ENCODE results near the gene CD59. TPM values are rescaled to one million over a fixed set of nuclear protein-coding genes. Genes with fewer than 3 reads are reported as not detected.
"Not testable (repeated sequence)": the region's sequence is repeated elsewhere in the genome, so short reads cannot be mapped to it uniquely, and the experiment has no call there.

Gene CD59
- total RNA-seq, 2 donors from 2014 or later: 414 to 561 TPM

DNA sequence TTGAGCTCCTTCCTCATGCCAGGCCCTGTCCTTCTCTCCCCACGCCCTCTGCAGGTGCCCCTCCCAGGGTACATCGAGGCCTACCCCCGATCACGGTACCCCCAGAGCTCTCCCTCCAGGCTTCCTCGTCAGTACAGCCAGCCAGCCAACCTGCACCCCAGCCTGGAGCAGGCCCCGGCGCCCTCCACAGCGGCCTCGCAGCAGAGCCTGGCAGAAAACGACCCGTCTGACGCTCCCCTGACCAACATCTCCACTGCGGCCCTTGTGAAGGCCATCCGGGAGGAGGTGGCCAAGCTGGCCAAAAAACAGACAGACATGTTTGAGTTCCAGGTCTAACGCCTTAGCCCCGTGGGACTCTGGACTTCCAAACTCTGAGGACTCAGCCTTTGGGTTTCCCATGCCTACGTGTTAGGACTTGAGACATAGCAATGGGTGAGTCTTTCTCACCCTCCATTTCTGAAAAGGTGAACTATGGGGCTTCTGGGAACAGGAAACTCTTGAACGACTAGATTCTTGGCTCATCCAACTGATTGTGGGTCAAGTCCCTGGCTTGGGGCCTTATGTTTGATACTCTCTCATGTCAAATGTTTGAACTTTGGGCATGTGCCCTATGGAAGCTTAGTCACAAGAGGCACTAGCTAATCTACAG lies 68.3 kb downstream of the CD59 start:
- Histone ChIP-seq H3K4me1 (no peaks in the 10 kb centered on the region), H3K27me3 (no peaks in the 10 kb centered on the region), H3K27ac (no peak overlapping the region), H3K4me3 (no peak overlapping the region), H3K36me3 (no peaks in the 10 kb centered on the region), H3K9me3 (no peaks in the 10 kb centered on the region)
- TF ChIP-seq, protein P1, sequence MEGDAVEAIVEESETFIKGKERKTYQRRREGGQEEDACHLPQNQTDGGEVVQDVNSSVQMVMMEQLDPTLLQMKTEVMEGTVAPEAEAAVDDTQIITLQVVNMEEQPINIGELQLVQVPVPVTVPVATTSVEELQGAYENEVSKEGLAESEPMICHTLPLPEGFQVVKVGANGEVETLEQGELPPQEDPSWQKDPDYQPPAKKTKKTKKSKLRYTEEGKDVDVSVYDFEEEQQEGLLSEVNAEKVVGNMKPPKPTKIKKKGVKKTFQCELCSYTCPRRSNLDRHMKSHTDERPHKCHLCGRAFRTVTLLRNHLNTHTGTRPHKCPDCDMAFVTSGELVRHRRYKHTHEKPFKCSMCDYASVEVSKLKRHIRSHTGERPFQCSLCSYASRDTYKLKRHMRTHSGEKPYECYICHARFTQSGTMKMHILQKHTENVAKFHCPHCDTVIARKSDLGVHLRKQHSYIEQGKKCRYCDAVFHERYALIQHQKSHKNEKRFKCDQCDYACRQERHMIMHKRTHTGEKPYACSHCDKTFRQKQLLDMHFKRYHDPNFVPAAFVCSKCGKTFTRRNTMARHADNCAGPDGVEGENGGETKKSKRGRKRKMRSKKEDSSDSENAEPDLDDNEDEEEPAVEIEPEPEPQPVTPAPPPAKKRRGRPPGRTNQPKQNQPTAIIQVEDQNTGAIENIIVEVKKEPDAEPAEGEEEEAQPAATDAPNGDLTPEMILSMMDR (IDR thresholded peaks at IDR 0.05): no peak
- peak; percentile 13 for DNase-seq (ENCODE audit: low spot score)

DNA sequence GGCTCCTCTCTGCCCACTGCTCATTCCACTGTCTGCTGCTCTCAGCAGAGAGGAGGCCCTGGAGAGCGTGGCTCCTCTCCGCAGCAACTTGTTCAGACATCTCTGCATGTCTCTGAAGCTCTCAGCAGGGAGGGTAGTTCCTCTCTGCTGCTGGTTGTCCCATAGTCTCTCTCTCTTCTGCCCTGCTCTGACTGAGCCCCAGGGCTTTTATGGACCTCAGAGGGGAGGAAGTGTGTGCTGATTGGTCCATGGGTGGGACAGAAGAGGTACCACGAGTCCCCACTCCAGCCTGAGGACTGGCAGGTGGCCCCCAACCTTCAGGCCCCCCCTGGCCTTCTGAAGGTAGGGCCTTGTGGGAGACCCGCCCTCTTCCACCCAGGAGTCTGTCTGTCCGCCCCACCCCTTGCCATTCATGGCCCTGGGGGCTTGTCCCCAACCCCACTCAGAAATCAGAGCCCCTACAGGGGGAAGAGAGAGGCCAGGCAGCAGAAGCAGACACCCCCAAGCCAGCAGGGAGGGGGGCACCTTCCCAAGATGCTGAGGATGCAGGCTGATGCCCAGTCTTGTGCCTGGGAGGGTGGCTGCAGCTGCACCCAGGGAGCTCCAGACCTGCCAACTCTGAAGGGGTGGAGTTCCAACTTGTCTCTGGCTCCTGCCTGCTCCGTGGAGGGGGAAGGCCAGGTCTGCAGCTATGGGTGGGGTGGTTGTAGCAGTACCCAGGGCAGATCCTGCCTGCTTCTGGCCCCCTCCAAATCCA lies 70.7 kb downstream of the CD59 start:
- no peaks in the 10 kb centered on the region for H3K27me3 ChIP-seq
- no peak overlapping the region for H3K4me3 ChIP-seq
- TF ChIP-seq, protein P1 (IDR thresholded peaks at IDR 0.05): no peak
- no peak overlapping the region for H3K27ac ChIP-seq
- H3K4me1 ChIP-seq: no peaks in the 10 kb centered on the region
- H3K9me3 ChIP-seq: no peaks in the 10 kb centered on the region
- DNase-seq (ENCODE audit: low spot score): peak; percentile 23
- H3K36me3 ChIP-seq: no peaks in the 10 kb centered on the region

DNA sequence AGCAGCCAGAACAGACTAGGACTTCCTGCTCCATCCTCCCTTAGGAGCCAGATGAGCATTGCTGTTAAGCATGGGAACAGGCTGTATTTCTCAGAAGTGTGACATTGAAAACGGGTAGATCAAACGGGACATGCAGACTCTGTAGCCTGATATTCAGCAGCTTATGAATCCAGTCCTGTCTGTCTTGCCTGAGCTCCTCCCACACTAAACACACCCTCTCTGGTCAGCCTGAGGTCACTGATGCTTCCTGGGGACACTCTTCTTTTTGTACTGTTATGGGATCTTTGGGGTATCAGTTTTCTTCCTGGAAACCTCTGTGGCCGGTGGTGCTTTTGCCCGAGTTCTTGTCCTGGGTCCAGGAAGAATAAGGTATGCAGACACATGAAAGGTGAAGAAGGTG lies 71.4 kb downstream of the CD59 start:
- DNase-seq (ENCODE audit: low spot score): no peak
- TF ChIP-seq, protein P1 (IDR thresholded peaks at IDR 0.05): no peak
- no peaks in the 10 kb centered on the region for H3K36me3 ChIP-seq
- no peaks in the 10 kb centered on the region for H3K27me3 ChIP-seq
- no peaks in the 10 kb centered on the region for H3K4me1 ChIP-seq
- no peaks in the 10 kb centered on the region for H3K9me3 ChIP-seq
- H3K4me3 ChIP-seq: no peak overlapping the region
- H3K27ac ChIP-seq: no peak overlapping the region

DNA sequence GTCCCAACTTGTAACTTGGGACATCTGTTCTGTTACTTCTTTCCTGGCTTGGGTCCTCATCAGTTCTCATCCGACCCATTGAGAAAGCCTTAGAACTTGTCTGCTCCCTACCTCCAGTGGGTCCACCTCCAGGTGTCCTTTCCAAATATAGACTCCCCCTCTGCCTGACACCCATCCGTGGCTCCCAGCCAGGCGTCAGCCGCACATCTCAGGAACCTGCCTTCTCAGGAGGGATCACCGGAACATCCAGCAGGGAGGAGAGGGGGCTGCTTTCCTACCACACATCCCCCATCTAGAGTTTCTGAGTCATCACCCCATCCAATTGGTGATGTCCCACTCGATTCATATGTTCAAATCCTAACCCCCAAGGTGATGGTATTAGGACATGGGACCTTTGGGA lies 72.1 kb downstream of the CD59 start:
- no peaks in the 10 kb centered on the region for H3K36me3 ChIP-seq
- no peak overlapping the region for H3K4me3 ChIP-seq
- DNase-seq (ENCODE audit: low spot score): peak; percentile 11
- no peaks in the 10 kb centered on the region for H3K9me3 ChIP-seq
- H3K27me3 ChIP-seq: no peaks in the 10 kb centered on the region
- TF ChIP-seq, protein P1 (IDR thresholded peaks at IDR 0.05): no peak
- no peaks in the 10 kb centered on the region for H3K4me1 ChIP-seq
- no peak overlapping the region for H3K27ac ChIP-seq

DNA sequence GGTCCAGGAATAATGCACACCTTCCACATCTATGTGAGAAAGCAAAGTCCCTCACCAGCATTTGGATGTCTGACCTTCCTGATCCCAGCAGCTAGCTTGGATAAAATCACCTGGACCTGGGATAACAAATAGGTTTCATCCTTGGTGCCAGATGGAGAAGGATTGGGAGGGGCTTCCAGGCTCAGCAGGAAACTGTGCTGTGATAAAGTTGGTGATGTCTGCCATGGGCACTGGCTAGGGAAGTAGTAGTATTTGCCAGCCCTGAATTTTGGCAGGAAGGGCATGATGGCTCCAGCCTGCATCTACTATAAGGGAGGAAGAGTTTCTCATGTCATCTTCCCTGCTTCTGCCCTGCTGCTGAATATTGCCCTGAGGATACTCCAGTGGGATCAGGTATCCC lies 73.1 kb downstream of the CD59 start:
- Histone ChIP-seq H3K9me3 (no peaks in the 10 kb centered on the region), H3K4me3 (no peak overlapping the region), H3K27me3 (no peaks in the 10 kb centered on the region), H3K36me3 (no peaks in the 10 kb centered on the region), H3K27ac (no peak overlapping the region), H3K4me1 (no peaks in the 10 kb centered on the region)
- TF ChIP-seq, protein P1 (IDR thresholded peaks at IDR 0.05): no peak
- peak; percentile 7 for DNase-seq (ENCODE audit: low spot score)

DNA sequence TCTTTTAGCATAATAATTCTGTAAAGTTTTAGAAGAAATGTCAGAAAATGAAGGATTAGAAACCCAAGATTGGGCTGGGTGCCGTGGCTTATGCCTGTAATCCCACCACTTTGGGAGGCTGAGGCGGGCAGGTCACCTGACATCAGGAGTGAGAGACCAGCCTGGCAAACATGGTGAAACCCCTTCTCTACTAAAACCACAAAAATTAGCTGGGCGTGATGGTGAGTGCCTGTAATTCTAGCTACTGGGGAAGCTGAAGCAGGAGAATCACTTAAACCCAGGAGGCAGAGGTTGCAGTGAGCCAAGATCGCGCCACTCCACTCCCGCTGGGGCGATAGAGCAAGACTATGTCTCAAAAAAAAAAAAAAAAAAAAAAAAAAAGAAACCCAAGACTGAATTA lies 74.7 kb downstream of the CD59 start:
- H3K27ac ChIP-seq, H3K27me3 ChIP-seq, H3K9me3 ChIP-seq, H3K4me3 ChIP-seq, H3K4me1 ChIP-seq, H3K36me3 ChIP-seq: not testable (repeated sequence)
- peak; percentile 49 for DNase-seq (ENCODE audit: low spot score)
